SK-N-SH (cell line): ENCODE data around the gene RASGRF2.

Experiments used
- EP300 ChIP-seq, 2 experiments: IDR thresholded peaks; 2 replicates each; pipeline versions ENCODE4 v1.4.0 to v1.6.1; 2012; ENCODE audit warnings: borderline replicate concordance in 1 of 2, low read depth in 1 of 2, low read length in 1 of 2
- RFX5 ChIP-seq: IDR thresholded peaks from 2 replicates; pipeline ENCODE4 v1.6.1; 2012; ENCODE audit warnings: mild to moderate bottlenecking, improper control_type of control experiment, low read length

GRCh38 chr5:81242906-81243436 lies 282.8 kb downstream of the RASGRF2 start:
- TF ChIP-seq EP300 (IDR thresholded peaks at IDR 0.05; ENCODE audit: borderline replicate concordance in 1 of 2, low read depth in 1 of 2, low read length in 1 of 2): no peak
- TF ChIP-seq RFX5: no peak
